GM12872 (cell line): Measurements from ENCODE around the gene PROM1.

Source experiments
- CTCF ChIP-seq: IDR thresholded peaks from 3 replicates; pipeline ENCODE4 v1.5.1; 2011; ENCODE audit warnings: low read depth, mild to moderate bottlenecking, low read length, moderate library complexity; ENCODE audit not compliant: insufficient read depth

PROM1 gene

GRCh38 chr4:16025268-16025667 is 58.6 kb downstream of the PROM1 start:
- no peak for TF ChIP-seq CTCF

- TF ChIP-seq CTCF, result no peak
Observed at GRCh38 chr4:16023776-16024408, 59.9 kb downstream of the PROM1 start.

GRCh38 chr4:16021804-16022560 is 61.8 kb downstream of the PROM1 start:
- no peak for TF ChIP-seq CTCF

- no peak for TF ChIP-seq CTCF
Observed at GRCh38 chr4:16019649-16020048, 64.2 kb downstream of the PROM1 start.

- TF ChIP-seq CTCF, result no peak
Observed at GRCh38 chr4:16018841-16019240, 65.0 kb downstream of the PROM1 start.

- no peak for TF ChIP-seq CTCF
Observed at GRCh38 chr4:16018061-16018676, 65.7 kb downstream of the PROM1 start.

GRCh38 chr4:16016536-16016935 is 67.3 kb downstream of the PROM1 start:
- no peak for TF ChIP-seq CTCF
